Esophagus squamous epithelium (tissue), 4 donors: ENCODE measurements around the gene SLCO4C1.

Experiments used
- CTCF ChIP-seq, 6 experiments: fragments of 450-650 bp in 4 of 6; fragments of 200-600 bp in 2 of 6; sonication (generic) in 2 of 6; IDR thresholded peaks; one replicate each; pipeline ENCODE4 v1.5.1; 2016 to 2019; ENCODE audit warnings: antibody characterized with exemption in 6 of 6, mild to moderate bottlenecking in 4 of 6, moderate library complexity in 4 of 6
- POLR2A ChIP-seq, 4 donors: fragments of 450-650 bp; IDR thresholded peaks; one replicate each; pipeline ENCODE4 v1.6.1; 2017; ENCODE audit warnings: antibody characterized with exemption in 4 of 4, mild to moderate bottlenecking in 4 of 4, moderate library complexity in 3 of 4

- TF ChIP-seq CTCF (IDR thresholded peaks at IDR 0.05) (no peak), POLR2A (IDR thresholded peaks at IDR 0.05) (no peak)
These were observed 18.2 kb upstream of the SLCO4C1 start for GRCh38 chr5:102314328-102314727.
